ENCODE results near the gene MPV17L2. TPM values are rescaled to one million over a fixed set of nuclear protein-coding genes. Genes with fewer than 3 reads are reported as not detected.

MPV17L2 gene
- total and polyA plus RNA-seq, 2 donors (not counting 3 experiments of a cell fraction or from before 2014, with no cell fraction given), result 13.8 to 27.6 TPM

GRCh38 chr19:18144906-18145305 is 48.1 kb upstream of the MPV17L2 start:
- Histone ChIP-seq H3K4me1 (ENCODE audit: control insufficient read depth, extremely low read depth, insufficient read depth, low read length) (no peaks in the 10 kb centered on the region), H3K9me1 (replicated peaks; ENCODE audit: control insufficient read depth, extremely low read depth, insufficient read depth, low read length) (no peaks in the 10 kb centered on the region), H3K79me2 (ENCODE audit: control insufficient read depth, insufficient read depth, low read length) (no peaks in the 10 kb centered on the region), H3K27me3 (ENCODE audit: control insufficient read depth in 2 of 2, insufficient read depth in 2 of 2, low read length in 2 of 2) (no peaks in the 10 kb centered on the region), H3K9ac (replicated peaks; ENCODE audit: extremely low read depth, insufficient read depth, low read length) (no peak overlapping the region), H3K4me2 (ENCODE audit: insufficient read depth, low read length) (no peak overlapping the region), H2AFZ (ENCODE audit: low read depth, low read length) (no peak overlapping the region), H3K9me3 (replicated peaks; ENCODE audit: control insufficient read depth, insufficient read depth, low read length) (no peaks in the 10 kb centered on the region), H4K20me1 (replicated peaks; ENCODE audit: control insufficient read depth, extremely low read depth, insufficient read depth, low read length) (no peaks in the 10 kb centered on the region), H3K36me3 (ENCODE audit: control insufficient read depth in 2 of 2, extremely low read depth in 1 of 2, insufficient read depth in 2 of 2, low read length in 2 of 2) (no peaks in the 10 kb centered on the region), H3K27ac (ENCODE audit: insufficient read depth, low read depth, low read length) (no peak overlapping the region), H3K4me3 (replicated peaks in 1 of 3; ENCODE audit: insufficient read depth in 1 of 3, low read depth in 1 of 3, low read length in 3 of 3) (no peak overlapping the region)
- CTCF ChIA-PET, result interaction anchor here (1.9 to 2.0 kb wide), 2 partner anchors 23 to 32 kb away, joined by 4 to 9 read pairs; no protein-coding TSS in a partner anchor
- no TSS peak for BruUV-seq (replicated peaks)
- dilution Hi-C loops (cut with MboI; ENCODE audit: extremely low pct_ligation_motif_present, low sequenced_read_pairs), result no loop called here
- POLR2A ChIA-PET, result no interaction called here
- TF ChIP-seq CTCF (IDR thresholded peaks at IDR 0.05; ENCODE audit: extremely low read depth in 1 of 2, insufficient read depth in 1 of 2, low read depth in 1 of 2, low read length in 2 of 2), result no peak
- TF ChIP-seq POLR2A (IDR thresholded peaks at IDR 0.05; ENCODE audit: low read depth, low read length), result no peak
- no peak for TF ChIP-seq EZH2 (IDR thresholded peaks at IDR 0.05; ENCODE audit: borderline replicate concordance, low read depth, low read length, severe bottlenecking)
- TF ChIP-seq, protein P1, sequence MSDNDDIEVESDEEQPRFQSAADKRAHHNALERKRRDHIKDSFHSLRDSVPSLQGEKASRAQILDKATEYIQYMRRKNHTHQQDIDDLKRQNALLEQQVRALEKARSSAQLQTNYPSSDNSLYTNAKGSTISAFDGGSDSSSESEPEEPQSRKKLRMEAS (IDR thresholded peaks at IDR 0.05; ENCODE audit: insufficient read depth, insufficient read length), result no peak
- TF ChIP-seq MYC (IDR thresholded peaks at IDR 0.05; ENCODE audit: low read depth, low read length), result no peak
- TF ChIP-seq POLR2AphosphoS5 (IDR thresholded peaks at IDR 0.05; ENCODE audit: insufficient read depth, low read depth, low read length), result no peak
- TF ChIP-seq GATA2 (IDR thresholded peaks at IDR 0.05; ENCODE audit: insufficient read depth, insufficient read length, low read depth, low read length), result no peak
- no peak for TF ChIP-seq FOS (IDR thresholded peaks at IDR 0.05; ENCODE audit: borderline replicate concordance, insufficient read depth, low read length)
- no peak for TF ChIP-seq JUN (IDR thresholded peaks at IDR 0.05; ENCODE audit: borderline replicate concordance, insufficient read depth, insufficient read length, low read depth)
- intact Hi-C loops (cut with micrococcal nuclease), result no loop called here
- DNase-seq (ENCODE audit: low read depth, low spot score), result no peak
- no peak for FAIRE-seq
